ENCODE data around the gene SLC16A7.
"Not testable (repeated sequence)": the region's sequence is repeated elsewhere in the genome, so short reads cannot be mapped to it uniquely, and the experiment has no call there.

Gene SLC16A7

DNA sequence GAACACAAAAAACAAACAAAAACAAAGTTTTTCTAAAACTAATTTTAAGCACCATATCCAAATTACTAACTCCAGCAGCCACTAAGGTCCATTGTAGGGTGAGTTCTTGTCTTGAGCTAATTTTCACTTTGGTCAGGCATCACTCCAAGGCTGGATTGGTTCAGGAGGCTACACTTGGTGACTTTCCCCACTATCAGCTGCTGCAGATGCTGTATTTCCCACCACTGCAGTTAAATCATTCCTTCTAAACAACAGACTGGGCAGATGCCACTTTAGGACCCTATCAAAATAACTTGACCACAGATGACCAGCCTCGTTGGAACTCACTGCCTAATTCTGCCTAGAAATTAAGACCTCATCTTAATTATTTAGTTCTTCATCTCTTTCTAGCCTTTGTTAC is 140.5 kb downstream of the SLC16A7 start:
- DNase-seq (ENCODE audit: low read depth) = no peak

DNA sequence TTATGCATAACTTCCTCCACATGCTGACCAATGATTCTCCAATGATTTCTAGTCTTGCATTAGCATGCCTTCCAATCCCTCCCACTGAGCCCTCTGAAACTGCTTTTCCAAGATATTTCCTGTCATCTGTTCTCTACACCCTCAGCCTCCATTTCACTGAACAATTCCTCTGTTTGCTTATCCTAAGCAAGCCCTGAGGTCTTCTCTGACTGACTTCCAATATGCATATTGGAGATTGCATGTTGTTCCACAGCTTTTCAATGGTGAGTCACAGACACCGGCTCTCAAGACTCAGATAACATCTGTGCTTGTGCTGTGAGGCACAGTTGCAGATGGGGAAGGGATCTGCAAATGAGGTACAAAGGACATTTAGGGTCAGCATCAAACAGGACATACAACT is 141.0 kb downstream of the SLC16A7 start:
- peak; percentile 91 for DNase-seq (ENCODE audit: low read depth)

DNA sequence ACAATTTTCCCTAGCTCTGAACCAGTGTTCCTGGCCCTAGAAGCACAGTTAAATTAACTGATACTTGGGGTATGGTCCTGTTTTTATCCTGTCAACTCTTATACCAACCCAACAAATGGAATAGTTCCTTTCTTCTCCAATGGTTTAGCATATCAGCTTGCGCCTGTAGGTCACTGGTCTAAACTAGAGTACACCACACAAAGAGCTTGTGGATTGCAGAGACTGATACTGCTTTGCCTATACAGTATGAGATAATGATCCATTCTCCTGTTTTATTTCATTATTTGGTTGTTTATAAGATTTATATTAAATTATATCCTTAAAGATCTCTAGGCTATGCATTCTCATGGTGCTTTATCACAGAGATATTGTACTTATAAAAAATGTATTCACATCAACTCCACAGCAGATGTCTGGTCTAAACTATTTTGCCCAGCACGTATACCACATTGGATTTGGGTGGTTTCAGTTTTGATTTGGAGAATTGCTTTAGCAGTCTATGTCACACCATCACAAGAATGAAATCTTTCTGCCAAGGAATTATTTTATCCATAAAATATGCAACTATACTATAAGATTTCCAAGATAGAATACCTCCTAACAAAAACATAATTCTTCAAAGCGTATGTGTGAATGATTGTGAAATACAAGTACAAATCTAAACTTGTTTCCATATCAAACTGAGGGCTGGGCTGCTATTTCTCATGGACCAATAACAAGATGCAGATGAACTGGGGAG is 142.1 kb downstream of the SLC16A7 start:
- peak; percentile 52 for DNase-seq (ENCODE audit: low read depth)

DNA sequence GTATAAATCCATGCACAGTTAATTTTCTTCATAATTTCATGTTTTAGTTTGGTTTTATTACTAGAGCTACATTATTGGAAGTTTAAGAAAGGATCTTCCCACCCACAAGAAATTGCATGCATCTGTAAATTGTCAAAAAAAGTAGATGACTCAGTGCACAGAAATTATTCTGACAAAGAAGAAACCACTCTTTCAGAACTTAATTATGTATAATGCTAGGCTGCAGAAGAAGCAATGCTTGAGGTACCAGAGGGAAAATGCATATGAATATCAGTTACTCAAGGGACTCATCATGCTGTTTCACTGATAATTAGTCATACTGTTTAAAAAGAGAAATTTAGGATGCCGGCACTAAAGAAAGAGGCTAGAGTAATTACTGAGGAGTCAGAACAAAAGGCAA is 147.0 kb downstream of the SLC16A7 start:
- peak; percentile 50 for DNase-seq (ENCODE audit: low read depth)

DNA sequence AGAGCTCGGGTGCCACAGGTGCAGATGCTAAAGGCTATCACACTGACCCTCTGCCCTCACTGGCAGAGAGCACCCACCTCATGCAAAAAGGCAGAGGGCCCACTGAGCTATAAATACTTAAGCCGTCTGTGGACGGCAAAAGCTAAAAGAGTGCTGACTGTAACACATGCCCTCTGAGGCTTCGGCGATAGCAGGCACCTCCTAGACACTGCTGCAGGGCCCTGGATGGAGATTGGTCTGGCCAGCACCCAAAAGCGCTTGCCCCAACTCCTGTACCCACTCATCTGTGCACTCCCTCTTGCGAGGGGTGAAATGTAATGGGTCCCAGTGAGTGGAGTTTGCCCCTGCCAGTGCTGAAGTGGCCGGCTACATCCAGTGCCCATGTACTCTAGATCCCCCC is 148.7 kb downstream of the SLC16A7 start:
- DNase-seq (ENCODE audit: low read depth) = no peak

DNA sequence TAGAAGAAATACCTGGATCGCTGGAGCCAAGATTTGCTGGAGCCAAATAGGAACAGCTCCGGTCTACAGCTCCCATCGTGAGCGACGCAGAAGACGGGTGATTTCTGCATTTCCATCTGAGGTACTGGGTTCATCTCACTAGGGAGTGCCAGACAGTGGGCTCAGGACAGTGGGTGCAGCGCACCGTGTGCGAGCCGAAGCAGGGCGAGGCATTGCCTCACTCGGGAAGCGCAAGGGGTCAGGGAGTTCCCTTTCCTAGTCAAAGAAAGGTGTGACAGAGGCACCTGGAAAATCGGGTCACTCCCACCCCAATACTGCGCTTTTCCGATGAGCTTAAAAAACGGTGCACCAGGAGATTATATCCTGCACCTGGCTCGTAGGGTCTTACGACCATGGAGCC is 155.3 kb downstream of the SLC16A7 start:
- not testable (repeated sequence) for DNase-seq (ENCODE audit: low read depth)

DNA sequence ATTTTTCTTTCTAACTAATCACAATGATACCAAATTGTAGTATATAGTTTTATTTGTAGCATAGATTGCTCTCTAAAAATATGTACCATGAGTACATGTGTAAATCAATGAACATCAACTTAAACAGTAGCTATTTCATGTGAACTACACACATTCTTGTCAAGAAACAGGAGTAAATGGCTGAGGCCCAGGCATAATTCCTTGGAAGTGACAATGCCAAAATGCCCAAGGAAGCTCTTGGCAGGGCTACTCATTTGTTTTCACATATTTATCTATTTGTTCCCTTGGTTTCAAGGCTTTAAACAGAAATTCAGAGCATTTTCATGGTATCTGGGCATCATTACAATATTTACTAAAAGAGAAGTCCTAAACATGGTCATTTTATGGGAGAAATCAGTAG is 165.7 kb downstream of the SLC16A7 start:
- DNase-seq (ENCODE audit: low read depth) = no peak

DNA sequence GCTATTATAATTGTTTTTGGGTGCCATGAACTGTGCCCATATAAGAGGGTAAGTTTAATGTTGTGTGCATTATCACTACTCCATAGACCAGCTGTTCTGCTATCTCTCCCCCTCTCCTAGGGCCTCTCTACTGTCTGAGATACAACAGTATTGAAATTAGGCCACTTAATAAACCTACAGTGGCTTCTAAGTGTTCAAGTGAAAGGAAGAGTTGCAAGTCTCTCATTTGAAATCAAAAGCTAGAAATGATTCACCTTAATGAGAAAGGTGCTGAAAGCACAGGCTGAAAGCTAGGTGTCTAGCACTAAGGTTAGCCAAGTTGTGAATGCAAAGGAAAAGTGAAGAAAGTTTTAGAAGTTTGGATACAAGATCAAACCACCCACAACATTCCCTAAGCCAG is 168.0 kb downstream of the SLC16A7 start:
- DNase-seq (ENCODE audit: low read depth) = no peak

DNA sequence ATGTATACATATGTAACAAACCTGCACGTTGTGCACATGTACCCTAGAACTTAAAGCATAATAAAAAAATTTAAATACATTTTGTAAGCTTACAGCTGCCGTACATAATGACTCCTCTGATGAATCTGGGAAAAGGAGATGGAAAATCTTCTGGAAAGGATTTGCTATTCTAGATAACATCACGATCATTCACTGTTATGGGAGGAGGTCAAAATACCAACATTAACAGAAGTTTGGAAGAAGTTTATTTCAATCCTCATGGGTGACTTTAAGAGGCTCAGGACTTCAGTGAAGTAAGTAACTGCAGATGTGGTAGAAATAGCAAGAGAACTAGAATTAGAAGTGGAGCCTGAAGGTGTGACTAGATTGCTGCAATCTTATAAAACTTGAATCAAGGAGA is 172.2 kb downstream of the SLC16A7 start:
- DNase-seq (ENCODE audit: low read depth) = no peak

DNA sequence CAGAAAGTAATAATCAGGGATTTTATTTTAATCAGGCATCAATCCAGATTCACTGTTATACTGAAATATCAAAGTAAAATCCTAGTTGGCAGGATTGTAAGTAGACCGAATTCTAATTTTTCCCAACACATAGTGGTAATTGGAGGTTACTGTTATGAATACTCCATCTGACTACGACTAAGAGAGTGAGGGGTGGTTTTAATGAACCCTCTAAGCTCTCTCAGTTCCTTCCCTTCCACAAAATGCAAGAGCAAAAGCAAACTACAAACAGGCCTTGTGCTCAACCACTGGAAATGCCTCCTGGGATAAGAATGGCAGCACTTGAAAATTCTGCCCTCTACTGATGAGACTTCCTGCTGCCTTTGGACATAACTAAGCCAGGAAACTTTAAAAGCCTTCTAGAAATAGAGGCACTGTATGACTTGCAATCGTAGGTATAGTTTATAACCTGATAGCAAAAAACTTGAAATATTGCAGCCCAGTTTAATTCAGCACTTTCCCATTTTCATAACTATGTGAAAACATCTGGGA is 184.8 kb downstream of the SLC16A7 start:
- DNase-seq (ENCODE audit: low read depth) = peak; percentile 51

DNA sequence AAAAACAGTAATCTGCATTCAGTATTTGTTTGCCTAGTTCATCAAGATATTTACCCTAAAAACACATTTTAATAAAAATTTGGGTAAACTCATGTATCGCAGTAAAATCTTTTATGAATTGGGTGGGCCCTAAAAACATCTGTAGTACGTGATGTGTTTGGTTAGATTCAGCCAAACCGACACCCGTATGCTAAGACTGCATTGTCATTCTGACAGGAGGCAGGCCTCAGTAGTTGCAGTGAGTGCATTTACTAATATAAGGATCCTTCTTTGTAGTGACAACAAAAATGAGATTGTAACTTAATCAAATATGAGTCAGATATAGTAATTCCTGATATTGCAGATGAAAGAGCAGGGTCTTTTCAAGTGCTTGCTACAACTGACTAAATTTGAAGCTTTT is 191.8 kb downstream of the SLC16A7 start:
- DNase-seq (ENCODE audit: low read depth) = no peak

DNA sequence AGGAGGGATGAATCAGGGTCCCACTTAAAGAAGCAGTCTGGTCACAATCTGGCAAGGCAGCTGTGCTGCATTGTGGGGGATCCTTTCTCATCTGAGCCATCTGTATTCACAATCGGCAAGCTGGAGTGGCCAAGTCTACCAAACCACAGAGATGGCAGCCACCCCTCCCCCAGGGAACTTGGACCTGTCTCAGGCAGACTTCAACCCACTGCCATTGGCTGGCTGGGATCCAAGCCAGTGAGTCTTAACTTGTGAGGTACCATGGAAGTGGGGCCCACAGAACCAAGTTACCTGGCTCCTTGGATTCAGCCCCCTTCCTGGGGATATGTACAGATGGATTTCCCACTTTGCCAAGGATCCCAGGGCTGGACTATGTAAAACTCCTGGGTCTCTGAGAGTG is 196.8 kb downstream of the SLC16A7 start:
- no peak for DNase-seq (ENCODE audit: low read depth)

DNA sequence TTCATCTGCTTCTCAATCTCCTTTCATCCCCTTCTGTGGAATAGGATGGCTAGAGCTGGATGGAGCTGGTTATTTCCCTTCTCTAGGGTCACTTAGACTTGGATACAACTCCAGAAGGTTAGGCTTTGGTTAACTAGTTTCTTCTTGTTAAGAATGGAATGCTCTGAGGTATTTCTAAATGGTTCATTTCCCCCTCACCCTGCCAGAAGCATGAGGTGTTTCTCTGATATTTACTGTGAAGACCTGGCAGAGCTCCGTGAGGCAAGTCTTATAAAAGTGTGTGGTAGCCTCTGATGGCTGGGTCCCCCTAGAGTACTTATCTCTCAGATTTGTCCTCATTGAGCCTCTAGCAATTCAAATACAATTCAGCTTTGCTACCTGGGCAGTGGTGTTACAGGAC is 207.9 kb downstream of the SLC16A7 start:
- peak; percentile 28 for DNase-seq (ENCODE audit: low read depth)

DNA sequence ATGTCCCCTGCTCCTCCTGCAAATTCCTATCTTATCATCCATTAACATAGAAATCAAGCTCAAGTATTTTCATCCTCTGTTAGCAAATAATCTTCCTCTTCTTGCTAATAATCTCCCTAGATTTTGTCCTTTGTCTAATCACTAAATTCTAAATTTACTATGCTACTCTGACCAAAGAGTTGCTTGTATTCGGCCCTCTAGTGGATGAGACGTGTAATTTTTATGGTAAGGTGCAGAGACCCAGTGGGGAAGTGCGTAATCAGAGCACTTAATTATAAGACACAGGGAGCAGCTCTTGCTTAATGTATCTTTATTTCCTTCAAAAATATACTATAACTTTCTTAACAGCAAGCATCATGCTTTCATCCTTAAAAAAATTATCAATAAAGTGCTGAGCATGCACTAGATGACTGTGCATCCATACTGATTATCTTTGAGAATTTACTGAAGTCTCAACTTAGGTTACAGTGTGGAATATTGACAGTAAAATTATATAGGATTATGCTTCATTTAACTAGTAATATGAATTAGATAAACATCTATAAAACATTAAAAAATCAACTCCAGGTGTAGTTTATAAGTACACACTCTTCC is 212.6 kb downstream of the SLC16A7 start:
- DNase-seq (ENCODE audit: low read depth) = peak; percentile 49

DNA sequence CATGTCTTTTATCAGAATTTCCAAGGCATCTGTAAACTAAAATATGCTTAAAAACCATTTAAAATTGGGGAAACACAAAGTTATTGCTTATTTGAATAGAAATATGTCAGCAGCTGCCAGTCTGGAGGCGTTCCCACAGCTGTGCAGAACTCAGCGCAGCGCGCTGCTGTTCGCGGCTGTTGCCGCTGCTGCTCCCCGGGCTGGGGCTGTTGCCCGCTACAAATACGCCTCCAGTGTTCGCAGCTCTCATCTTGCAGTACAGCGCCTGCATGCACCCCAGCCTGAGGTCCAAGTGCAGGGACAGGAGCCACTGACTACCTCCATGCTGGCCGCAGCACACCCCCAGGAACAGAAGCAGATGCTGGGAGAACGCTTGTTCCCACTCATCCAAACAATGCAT is 216.2 kb downstream of the SLC16A7 start:
- no peak for DNase-seq (ENCODE audit: low read depth)

DNA sequence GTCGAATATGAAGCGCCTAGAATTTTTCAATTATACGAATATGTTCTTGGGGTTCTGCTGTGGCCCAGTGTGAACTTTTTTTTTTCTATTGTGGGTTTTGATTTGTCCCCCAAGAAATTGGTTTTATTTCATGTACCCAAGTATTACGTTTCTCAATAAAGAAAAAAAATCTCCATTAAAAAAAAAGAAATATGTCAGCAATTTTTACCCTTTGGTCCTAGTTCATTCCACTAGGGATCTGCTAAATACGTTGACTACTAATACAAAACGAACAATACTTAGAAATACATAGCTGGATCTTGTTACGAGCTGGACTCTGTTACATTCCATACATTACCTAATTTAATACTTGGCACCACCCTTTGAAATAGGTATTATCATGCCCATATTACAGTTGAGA is 216.9 kb downstream of the SLC16A7 start:
- DNase-seq (ENCODE audit: low read depth) = no peak

DNA sequence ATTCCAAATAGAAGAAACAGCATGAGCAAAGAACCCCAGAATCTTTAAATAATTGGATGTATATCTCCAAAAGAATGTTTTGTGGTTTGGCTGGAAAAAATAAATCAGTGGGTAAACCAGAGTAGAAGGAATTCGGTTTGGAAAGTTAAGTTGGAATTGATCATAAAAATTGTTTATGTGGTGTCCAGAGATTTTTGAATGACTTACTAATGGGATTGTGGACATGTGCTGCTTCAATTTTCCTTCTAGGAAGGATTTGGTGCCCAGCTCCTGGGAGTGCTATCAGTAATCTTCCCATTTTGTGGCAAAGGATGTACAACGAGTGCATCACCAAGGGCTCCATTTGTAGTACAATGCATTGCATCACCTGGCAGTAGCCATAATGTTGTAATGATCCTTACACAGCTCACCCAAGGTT is 224.8 kb downstream of the SLC16A7 start:
- DNase-seq (ENCODE audit: low read depth) = no peak

DNA sequence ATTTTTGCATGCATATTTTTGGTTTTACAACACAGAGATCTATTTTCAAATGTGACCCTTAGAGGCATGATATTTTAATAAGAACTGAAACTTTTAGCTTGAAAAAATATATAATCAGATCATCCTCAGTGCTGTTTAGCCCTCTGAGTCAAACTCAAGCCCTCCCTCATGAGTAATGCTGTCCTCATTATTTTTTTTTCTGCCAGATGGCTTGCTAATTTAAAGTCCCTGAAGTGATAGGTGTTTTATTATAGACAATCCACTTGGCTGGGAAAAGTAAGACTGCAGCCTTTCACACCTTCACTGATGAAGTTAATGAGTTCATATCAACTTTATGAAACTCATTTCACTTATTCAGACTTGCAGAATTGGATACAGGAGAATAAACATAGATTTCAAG is 227.7 kb downstream of the SLC16A7 start:
- peak; percentile 10 for DNase-seq (ENCODE audit: low read depth)

DNA sequence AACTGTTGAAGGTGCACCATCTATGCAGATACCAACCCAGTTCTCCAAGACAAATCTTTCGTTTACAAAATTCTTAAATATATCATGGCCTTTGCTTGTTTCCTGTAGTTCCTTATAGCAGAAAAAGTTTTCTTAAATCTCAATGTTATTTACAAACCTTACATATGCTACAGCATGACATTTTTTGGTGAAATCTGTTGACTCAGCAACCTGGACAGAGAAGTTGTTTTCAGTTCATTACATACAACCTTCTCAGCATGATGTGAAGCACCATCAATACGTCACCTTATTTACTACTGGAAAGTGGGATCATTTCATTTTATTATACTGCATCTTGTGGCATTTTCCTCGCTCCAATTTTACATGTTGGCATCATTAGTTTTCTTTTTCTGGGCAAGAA is 231.9 kb downstream of the SLC16A7 start:
- DNase-seq (ENCODE audit: low read depth) = no peak

DNA sequence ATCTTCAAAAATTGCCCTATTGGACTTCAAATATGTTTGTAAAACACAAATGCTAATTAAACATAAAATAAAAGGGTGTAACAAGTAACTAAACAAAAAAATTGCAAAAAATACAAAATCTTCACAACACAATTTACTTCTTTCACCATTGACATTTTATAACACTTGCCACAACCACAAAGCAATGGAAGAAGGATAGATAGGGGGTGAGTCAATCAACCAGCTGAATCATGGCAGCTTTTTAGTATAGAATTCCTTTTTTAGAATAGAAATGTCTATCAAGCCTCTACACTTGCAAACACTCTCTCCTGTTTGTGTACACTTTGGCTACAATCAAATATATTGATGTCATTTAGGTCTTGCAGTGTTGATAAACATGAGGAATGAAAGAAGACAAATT is 232.7 kb downstream of the SLC16A7 start:
- DNase-seq (ENCODE audit: low read depth) = peak; percentile 33

DNA sequence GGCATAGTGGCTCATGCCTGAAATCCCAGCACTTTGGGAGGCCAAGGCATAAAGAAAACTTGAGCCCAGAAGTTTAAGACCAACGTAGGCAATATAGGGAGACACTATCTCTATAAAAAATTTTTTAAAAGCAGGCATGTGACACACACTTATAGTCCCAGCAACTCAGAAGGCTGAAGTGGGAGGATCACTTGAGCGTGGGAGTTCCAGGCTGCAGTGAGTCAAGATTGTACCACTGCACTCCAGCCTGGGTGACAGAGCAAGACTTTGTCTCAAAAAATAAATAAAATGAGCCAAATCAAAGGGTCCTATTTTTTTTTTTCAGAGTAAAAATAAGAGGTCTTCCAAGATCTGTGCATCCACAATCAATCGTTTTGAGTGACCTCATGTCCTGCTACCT is 237.6 kb downstream of the SLC16A7 start:
- no peak for DNase-seq (ENCODE audit: low read depth)

DNA sequence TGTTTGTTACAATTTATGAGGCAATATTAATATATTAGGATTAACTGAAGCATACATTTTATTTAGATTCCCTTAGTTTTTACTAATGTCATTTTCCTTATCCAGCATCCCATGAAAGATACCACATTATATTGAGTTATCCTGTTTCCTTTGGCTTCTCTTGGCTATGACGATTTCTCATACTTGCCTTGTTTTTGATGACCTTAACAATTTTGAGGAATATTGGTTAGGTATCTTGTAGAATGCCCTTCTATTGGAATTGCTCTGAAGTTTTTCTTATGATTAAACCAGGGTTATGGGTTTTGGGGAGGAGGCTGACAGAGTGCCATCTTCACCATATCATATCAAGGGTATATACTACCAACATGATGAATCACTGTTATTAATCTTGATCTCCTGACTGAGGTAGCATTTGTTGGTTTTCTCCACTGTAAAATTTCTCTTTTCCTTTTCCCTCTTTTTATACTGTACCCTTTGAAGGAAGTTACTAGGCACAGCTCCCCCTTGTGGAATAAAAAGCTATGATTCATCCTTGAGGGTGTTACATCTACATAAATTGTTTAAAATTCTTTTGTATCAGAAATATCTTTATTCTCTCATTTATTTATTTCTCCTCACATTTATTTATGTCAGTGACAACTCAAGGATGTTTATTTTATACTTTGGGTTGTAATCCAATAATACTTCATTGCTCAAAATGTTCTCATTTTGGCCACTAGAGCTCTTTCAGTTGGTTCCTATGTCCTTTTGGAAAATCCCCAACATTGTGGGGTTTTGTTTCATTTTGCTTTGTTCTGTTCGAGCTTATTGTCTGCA is 239.0 kb downstream of the SLC16A7 start:
- peak; percentile 47 for DNase-seq (ENCODE audit: low read depth)

Measured in iris pigment epithelial cell (primary cell).